H1 (cell line): Measurements from ENCODE around the gene KCNMA1. TPM values are rescaled to one million over a fixed set of nuclear protein-coding genes. Genes with fewer than 3 reads are reported as not detected.

Source experiments
- CTCF ChIA-PET: fragments of 300-600 bp; sonication (Branson Sonifier 250); formaldehyde crosslinking; loops from one replicate; lab custom pipeline; 2021; ENCODE audit not compliant: partially characterized antibody; lab: Charles Lee
- POLR2A ChIA-PET: fragments of 300-600 bp; sonication (Branson Sonifier 250); formaldehyde crosslinking; loops from one replicate; lab custom pipeline; 2021; ENCODE audit warnings: inconsistent platforms; ENCODE audit not compliant: partially characterized antibody; lab: Charles Lee
- DNase-seq, 2 experiments: peaks; one replicate each; pipeline versions ENCODE4 v3.0.0 to v3.0.0-alpha.2; 2010 to 2022; ENCODE audit warnings: low spot score in 2 of 2, low read depth in 1 of 2, mixed read lengths in 1 of 2
- FAIRE-seq: peaks from 2 replicates; lab custom pipeline; 2011; peaks lifted over from hg19 to GRCh38; lab: Jason Lieb, UNC
- H2AFZ ChIP-seq: 2 replicates; pipeline ENCODE4 v1.8.1; 2012; ENCODE audit warnings: low read length, inconsistent platforms
- H2AK5ac ChIP-seq: 2 replicates; pipeline ENCODE4 v1.6.1; 2013; ENCODE audit warnings: low read depth, low read length
- H2BK120ac ChIP-seq: replicated peaks from 2 replicates; pipeline ENCODE3; 2013; ENCODE audit warnings: low read depth, low read length, inconsistent platforms
- H2BK12ac ChIP-seq: 2 replicates; pipeline ENCODE4 v1.6.1; 2013; ENCODE audit warnings: low read depth, low read length
- H2BK15ac ChIP-seq: 2 replicates; pipeline ENCODE4 v1.6.1; 2013; ENCODE audit warnings: low read length
- H2BK20ac ChIP-seq: 2 replicates; pipeline ENCODE4 v1.6.1; 2013; ENCODE audit warnings: low read length
- H2BK5ac ChIP-seq: 2 replicates; pipeline ENCODE4 v1.6.1; 2013; ENCODE audit warnings: low read depth, low read length
- H3K14ac ChIP-seq: 2 replicates; pipeline ENCODE4 v1.6.1; 2013; ENCODE audit warnings: inconsistent platforms; ENCODE audit not compliant: insufficient read length
- H3K18ac ChIP-seq: 2 replicates; pipeline ENCODE4 v1.6.1; 2013; ENCODE audit warnings: low read length; ENCODE audit errors: extremely low read depth
- H3K23ac ChIP-seq: 2 replicates; pipeline ENCODE4 v1.6.1; 2013; ENCODE audit warnings: inconsistent platforms; ENCODE audit not compliant: insufficient read length
- H3K23me2 ChIP-seq: 2 replicates; pipeline ENCODE4 v1.6.1; 2013; ENCODE audit warnings: low read depth, low read length
- H3K27ac ChIP-seq: 2 replicates; pipeline ENCODE4 v1.6.1; 2011; ENCODE audit warnings: low read depth, low read length, inconsistent platforms
- H3K27me3 ChIP-seq, 4 experiments: replicated peaks in 1 of 4; 1 replicate in 1 of 4; 2 replicates in 3 of 4; pipeline versions ENCODE4 v1.6.1 to v1.8.1; 2011 to 2013; ENCODE audit warnings: low read length in 3 of 4, mild to moderate bottlenecking in 3 of 4, inconsistent platforms in 2 of 4, mixed read lengths in 2 of 4, moderate library complexity in 1 of 4; ENCODE audit not compliant: control insufficient read depth in 3 of 4, insufficient read depth in 3 of 4; ENCODE audit errors: extremely low read depth in 1 of 4
- H3K36me3 ChIP-seq, 4 experiments: 2 replicates each; pipeline versions ENCODE4 v1.6.1 to v1.8.1; 2011 to 2013; ENCODE audit warnings: mild to moderate bottlenecking in 4 of 4, low read length in 3 of 4, moderate library complexity in 2 of 4, control low read depth in 1 of 4, inconsistent platforms in 1 of 4; ENCODE audit not compliant: insufficient read depth in 4 of 4, control insufficient read depth in 2 of 4
- H3K4ac ChIP-seq: replicated peaks from 2 replicates; pipeline ENCODE3; 2013; ENCODE audit warnings: low read length, low read depth, mixed read lengths, inconsistent platforms; ENCODE audit not compliant: insufficient read length
- H3K4me1 ChIP-seq, 4 experiments: replicated peaks in 1 of 4; 1 replicate in 1 of 4; 2 replicates in 3 of 4; pipeline versions ENCODE4 v1.6.1 to v1.8.1; 2011 to 2013; ENCODE audit warnings: low read length in 3 of 4, inconsistent platforms in 2 of 4, mixed read lengths in 1 of 4; ENCODE audit not compliant: insufficient read depth in 4 of 4, control insufficient read depth in 3 of 4
- H3K4me2 ChIP-seq, 2 experiments: 2 replicates each; pipeline versions ENCODE4 v1.6.1 to v1.8.1; 2011 to 2013; ENCODE audit warnings: low read depth in 2 of 2, low read length in 2 of 2, control low read depth in 1 of 2, inconsistent platforms in 1 of 2, mild to moderate bottlenecking in 1 of 2; ENCODE audit not compliant: insufficient read depth in 1 of 2
- H3K4me3 ChIP-seq, 4 experiments: fragments of 200-600, 300-600 bp in 1 of 4; sonication (generic), shearing (Covaris generic), sonication (Bioruptor Twin) in 1 of 4; 2 replicates each; pipeline versions ENCODE4 v1.5.1 to v1.8.1; 2011 to 2016; ENCODE audit warnings: low read length in 4 of 4, low read depth in 3 of 4, control low read depth in 2 of 4, inconsistent platforms in 2 of 4, mild to moderate bottlenecking in 2 of 4, mixed read lengths in 1 of 4, moderate library complexity in 1 of 4; ENCODE audit not compliant: insufficient read depth in 2 of 4; ENCODE audit errors: extremely low read depth in 1 of 4
- H3K56ac ChIP-seq: replicated peaks from 2 replicates; pipeline ENCODE3; 2013; ENCODE audit warnings: low read depth, mild to moderate bottlenecking, mixed read lengths, low read length, inconsistent platforms; ENCODE audit not compliant: insufficient read length
- H3K79me1 ChIP-seq: 2 replicates; pipeline ENCODE4 v1.6.1; 2013; ENCODE audit warnings: low read depth, low read length, control low read depth
- H3K79me2 ChIP-seq, 2 experiments: 2 replicates each; pipeline versions ENCODE4 v1.6.1 to v1.8.1; 2012 to 2013; ENCODE audit warnings: low read length in 2 of 2, mild to moderate bottlenecking in 2 of 2, inconsistent platforms in 1 of 2; ENCODE audit not compliant: insufficient read depth in 2 of 2, control insufficient read depth in 1 of 2
- H3K9ac ChIP-seq, 4 experiments: replicated peaks in 1 of 4; 1 replicate in 1 of 4; 2 replicates in 3 of 4; pipeline versions ENCODE4 v1.6.1 to v1.8.1; 2011 to 2013; ENCODE audit warnings: low read depth in 3 of 4, low read length in 3 of 4, control low read depth in 2 of 4, mild to moderate bottlenecking in 2 of 4, moderate library complexity in 2 of 4, inconsistent platforms in 1 of 4; ENCODE audit errors: extremely low read depth in 1 of 4
- H3K9me3 ChIP-seq, 2 experiments: 2 replicates each; pipeline versions ENCODE4 v1.6.1 to v1.8.1; 2012 to 2013; ENCODE audit warnings: mild to moderate bottlenecking in 2 of 2, moderate library complexity in 2 of 2, control low read depth in 1 of 2, inconsistent platforms in 1 of 2, low read depth in 1 of 2, low read length in 1 of 2, mixed read lengths in 1 of 2; ENCODE audit not compliant: insufficient read depth in 2 of 2
- H4K20me1 ChIP-seq, 2 experiments: replicated peaks in 1 of 2; 2 replicates each; pipeline versions ENCODE3 to v1.8.1; 2011 to 2013; ENCODE audit warnings: inconsistent platforms in 2 of 2, low read length in 2 of 2, mild to moderate bottlenecking in 1 of 2; ENCODE audit not compliant: insufficient read depth in 2 of 2, control insufficient read depth in 1 of 2
- H4K5ac ChIP-seq: 2 replicates; pipeline ENCODE4 v1.6.1; 2013; ENCODE audit warnings: low read length, low read depth, mixed read lengths, inconsistent platforms; ENCODE audit not compliant: insufficient read length
- H4K8ac ChIP-seq: 2 replicates; pipeline ENCODE4 v1.8.0; 2013; ENCODE audit warnings: mild to moderate bottlenecking, moderate library complexity, low read length, inconsistent platforms; ENCODE audit not compliant: insufficient read depth; ENCODE audit errors: extremely low read depth
- H4K91ac ChIP-seq: replicated peaks from 2 replicates; pipeline ENCODE3; 2013; ENCODE audit warnings: low read length, mixed read lengths, inconsistent platforms; ENCODE audit not compliant: insufficient read length
- BACH1 ChIP-seq: IDR thresholded peaks from 2 replicates; pipeline ENCODE4 v1.6.1; 2012; ENCODE audit warnings: low read length, improper control_type of control experiment
- BCL11A ChIP-seq, 2 experiments: IDR thresholded peaks; one replicate each; pipeline ENCODE4 v1.6.1; 2011; ENCODE audit warnings: low read depth in 2 of 2, low read length in 2 of 2, mild to moderate bottlenecking in 2 of 2
- BRCA1 ChIP-seq: IDR thresholded peaks from 2 replicates; pipeline ENCODE4 v1.6.1; 2012; ENCODE audit warnings: low read depth, low read length, improper control_type of control experiment
- CHD2 ChIP-seq: IDR thresholded peaks from 2 replicates; pipeline ENCODE4 v1.6.1; 2012; ENCODE audit warnings: low read length, improper control_type of control experiment
- EZH2 ChIP-seq: fragments of 200-600 bp; sonication (generic); IDR thresholded peaks from 2 replicates; pipeline ENCODE4 v1.7.1; 2012; ENCODE audit warnings: low read depth, mild to moderate bottlenecking, moderate library complexity, low read length, inconsistent platforms; ENCODE audit not compliant: severe bottlenecking
- GABPA ChIP-seq: IDR thresholded peaks from 2 replicates; pipeline ENCODE4 v1.6.1; 2011; ENCODE audit warnings: mild to moderate bottlenecking, low read length, moderate library complexity, borderline replicate concordance; ENCODE audit not compliant: insufficient read depth
- JUN ChIP-seq: IDR thresholded peaks from 2 replicates; pipeline ENCODE4 v1.6.1; 2011; ENCODE audit warnings: low read depth, mild to moderate bottlenecking, improper control_type of control experiment, low read length
- NRF1 ChIP-seq: IDR thresholded peaks from 2 replicates; pipeline ENCODE4 v1.6.1; 2011; ENCODE audit warnings: mild to moderate bottlenecking, low read depth, low read length, improper control_type of control experiment
- POLR2A ChIP-seq, 2 experiments: IDR thresholded peaks; 1 replicate in 1 of 2; 2 replicates in 1 of 2; pipeline ENCODE4 v1.6.1; 2011; ENCODE audit warnings: low read depth in 2 of 2, low read length in 2 of 2, mild to moderate bottlenecking in 2 of 2; ENCODE audit errors: control extremely low read depth in 1 of 2
- POLR2AphosphoS5 ChIP-seq: IDR thresholded peaks from 2 replicates; pipeline ENCODE4 v1.6.1; 2011; ENCODE audit warnings: low read depth, low read length
- RFX5 ChIP-seq: IDR thresholded peaks from 2 replicates; pipeline ENCODE4 v1.6.1; 2011; ENCODE audit warnings: low read depth, low read length, improper control_type of control experiment, borderline replicate concordance
- SIRT6 ChIP-seq: IDR thresholded peaks from one replicate; pipeline ENCODE4 v1.7.1; 2012; ENCODE audit warnings: low read length, inconsistent platforms
- SUZ12 ChIP-seq: fragments of 200-600 bp; sonication (generic); IDR thresholded peaks from 2 replicates; pipeline ENCODE4 v1.6.1; 2012; ENCODE audit warnings: mild to moderate bottlenecking, inconsistent platforms, low read length, moderate library complexity, mixed read lengths
- TAF7 ChIP-seq: optimal IDR thresholded peaks from 2 replicates; pipeline ENCODE3; 2011; ENCODE audit warnings: low read depth, mild to moderate bottlenecking, inconsistent platforms, low read length, moderate library complexity, borderline replicate concordance
- YY1 ChIP-seq: IDR thresholded peaks from 2 replicates; pipeline ENCODE4 v1.6.1; 2011; ENCODE audit warnings: low read depth, mild to moderate bottlenecking, low read length
- WGBS, 2 experiments: shearing (Covaris generic) in 1 of 2; methylation state at CpG; one replicate each; pipeline versions ENCODE4 v1.1.6 to v1.1.7; 2013 to 2015; ENCODE audit warnings: low lambda C conversion rate in 2 of 2, mixed read lengths in 2 of 2, inconsistent platforms in 1 of 2, low coverage in 1 of 2, missing lambda C conversion rate in 1 of 2; ENCODE audit not compliant: insufficient replicate concordance in 2 of 2, insufficient coverage in 1 of 2, insufficient read length in 1 of 2; ENCODE audit errors: extremely low coverage in 1 of 2, missing lambda C conversion rate in 1 of 2; 5-methylcytosine and 5-hydroxymethylcytosine counted together
- polyA plus RNA-seq, 7 experiments: library from polyadenylated mRNA; depleted of rRNA in 3 of 7; stranded (reverse) in 5 of 7; unstranded in 2 of 7; fragments of >200 nt in 5 of 7; fragments of 200-250 nt in 2 of 7; gene quantifications; 1 replicate in 5 of 7; 2 replicates in 1 of 7; 4 replicates in 1 of 7; pipeline versions ENCODE4 v1.2.1 to v1.2.3, GENCODE V29; 2011 to 2013; ENCODE audit warnings: missing spikeins in 2 of 7, mixed read lengths in 2 of 7
- total RNA-seq: library from RNA; stranded (reverse); fragmentation: NEBNext Ultra II Directional; extraction: Animal tissue kit (Norgen Biotek cat#: 25700); gene quantifications from 2 replicates; pipeline ENCODE4 v1.2.1, GENCODE V29; 2021

The KCNMA1 gene
- total and polyA plus RNA-seq, 2 of the 8 experiments (the other 6 are each of a cell fraction or from before 2014, with no cell fraction given): 10.2 to 11.1 TPM

DNA sequence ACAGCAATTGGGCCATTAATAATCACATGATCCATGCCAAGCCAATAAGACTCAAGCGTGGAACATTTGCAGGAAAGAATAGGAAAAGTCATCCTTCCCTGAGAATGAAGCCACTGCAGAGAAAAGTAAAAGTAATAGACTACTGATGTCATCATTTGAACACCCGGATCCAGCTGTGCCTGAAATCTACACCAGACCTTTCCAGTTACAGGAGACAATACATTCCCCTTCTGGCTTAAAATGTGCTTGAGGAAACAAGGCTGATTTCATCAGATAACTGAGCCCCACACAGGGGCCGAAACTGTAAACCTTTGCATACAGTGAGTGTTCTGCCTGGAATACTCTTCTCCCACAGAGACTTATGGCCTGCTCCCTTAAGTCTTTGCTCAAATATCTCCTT, 232.8 kb downstream of the KCNMA1 start:
- Histone ChIP-seq H4K8ac (no peak overlapping the region), H3K4me3 (no peak overlapping the region), H3K56ac (no peak overlapping the region), H3K18ac (no peak overlapping the region), H3K4me2 (no peak overlapping the region), H3K79me1 (peaks cover 2% of the 10 kb centered on the region), H2AFZ (no peak overlapping the region), H2BK5ac (no peak overlapping the region), H3K79me2 (no peaks in the 10 kb centered on the region), H3K14ac (no peak overlapping the region), H3K23ac (no peak overlapping the region), H3K36me3 (no peaks in the 10 kb centered on the region), H3K27ac (no peak overlapping the region), H3K23me2 (no peaks in the 10 kb centered on the region), H3K9ac (no peak overlapping the region), H3K4me1 (peaks cover 2 to 5% (median 4%) of the 10 kb centered on the region in 4 experiments; a peak in 4 of 7 replicates), H2BK20ac (no peak overlapping the region), H2BK120ac (no peak overlapping the region), H3K9me3 (no peaks in the 10 kb centered on the region), H3K27me3 (no peaks in the 10 kb centered on the region; a peak in 1 of 7 replicates), H4K91ac (no peak overlapping the region), H3K4ac (no peak overlapping the region), H2AK5ac (no peak overlapping the region), H2BK15ac (no peak overlapping the region), H2BK12ac (no peak overlapping the region), H4K5ac (no peak overlapping the region), H4K20me1 (no peaks in the 10 kb centered on the region)
- no peak for DNase-seq
- POLR2A ChIA-PET: no interaction called here
- no peak for TF ChIP-seq NRF1
- no peak for TF ChIP-seq BCL11A (IDR thresholded peaks at IDR 0.05; ENCODE audit: low read depth in 2 of 2, low read length in 2 of 2)
- no peak for TF ChIP-seq BACH1
- no peak for TF ChIP-seq POLR2AphosphoS5
- TF ChIP-seq JUN: no peak
- TF ChIP-seq SIRT6: no peak
- no peak for TF ChIP-seq BRCA1
- no peak for TF ChIP-seq RFX5
- no peak for TF ChIP-seq POLR2A (IDR thresholded peaks at IDR 0.05; ENCODE audit: control extremely low read depth in 1 of 2, low read depth in 2 of 2, low read length in 2 of 2)
- no peak for TF ChIP-seq GABPA
- no peak for TF ChIP-seq TAF7
- no peak for TF ChIP-seq YY1
- no peak for TF ChIP-seq EZH2
- no peak for TF ChIP-seq SUZ12
- TF ChIP-seq CHD2: no peak
- WGBS, 2 experiments: 78% methylated on average over 3 of the region's 3 CpGs; no CpG with 5 or more reads in 1 of the 2 experiments
- FAIRE-seq: no peak
- CTCF ChIA-PET: interaction anchor here (3.3 kb wide), 1 partner anchor 13 kb away, joined by 18 read pairs; no protein-coding TSS in a partner anchor
